Liver (tissue), 9 donors: Measurements from ENCODE around the gene NSFL1C. TPM values are rescaled to one million over a fixed set of nuclear protein-coding genes. Genes with fewer than 3 reads are reported as not detected.
A peak's percentile ranks its signal among the peaks of the same experiment; 100 is the strongest.

ENCODE experiments used
- DNase-seq: peaks from one replicate; pipeline ENCODE4 v3.0.0-alpha.2; 2017; ENCODE audit warnings: low spot score
- H3K27ac ChIP-seq, 2 donors: one replicate each; pipeline ENCODE4 v1.7.0; 2013; ENCODE audit warnings: inconsistent platforms in 2 of 2, low read length in 2 of 2, control low read depth in 1 of 2, low read depth in 1 of 2, mild to moderate bottlenecking in 1 of 2
- H3K27me3 ChIP-seq, 4 donors: one replicate each; pipeline versions ENCODE4 v1.6.1 to v1.7.0; 2013; ENCODE audit warnings: low read length in 3 of 4, inconsistent platforms in 1 of 4, mild to moderate bottlenecking in 1 of 4, moderate library complexity in 1 of 4; ENCODE audit not compliant: control insufficient read depth in 4 of 4, insufficient read depth in 4 of 4
- H3K36me3 ChIP-seq, 4 donors: one replicate each; pipeline versions ENCODE4 v1.6.1 to v1.7.0; 2013; ENCODE audit warnings: low read length in 3 of 4, mild to moderate bottlenecking in 3 of 4, low read depth in 1 of 4, moderate library complexity in 1 of 4; ENCODE audit not compliant: control insufficient read depth in 4 of 4, insufficient read depth in 3 of 4
- H3K4me1 ChIP-seq, 4 donors: one replicate each; pipeline versions ENCODE4 v1.6.1 to v1.7.0; 2013; ENCODE audit warnings: low read length in 3 of 4, mild to moderate bottlenecking in 3 of 4, moderate library complexity in 1 of 4; ENCODE audit not compliant: control insufficient read depth in 4 of 4, insufficient read depth in 4 of 4
- H3K4me3 ChIP-seq, 3 donors: one replicate each; pipeline versions ENCODE4 v1.6.1 to v1.7.0; 2013; ENCODE audit warnings: low read length in 3 of 3, control low read depth in 1 of 3, low read depth in 1 of 3, mild to moderate bottlenecking in 1 of 3
- H3K9ac ChIP-seq, 2 donors: one replicate each; pipeline ENCODE4 v1.7.0; 2013; ENCODE audit warnings: low read length in 2 of 2, mild to moderate bottlenecking in 2 of 2, moderate library complexity in 2 of 2, control low read depth in 1 of 2, low read depth in 1 of 2
- H3K9me3 ChIP-seq, 4 donors: one replicate each; pipeline versions ENCODE4 v1.6.1 to v1.7.0; 2013; ENCODE audit warnings: low read length in 3 of 4; ENCODE audit not compliant: control insufficient read depth in 4 of 4
- EGR1 ChIP-seq, 2 donors: IDR thresholded peaks; 2 replicates each; pipeline ENCODE4 v1.6.1; 2016 to 2018; ENCODE audit warnings: antibody characterized with exemption in 2 of 2, low read depth in 2 of 2
- FOXA1 ChIP-seq: IDR thresholded peaks from 2 replicates; pipeline ENCODE4 v1.6.1; 2016; ENCODE audit warnings: antibody characterized with exemption
- FOXA2 ChIP-seq: IDR thresholded peaks from 2 replicates; pipeline ENCODE4 v1.6.1; 2016; ENCODE audit warnings: antibody characterized with exemption
- GABPA ChIP-seq, 2 donors: IDR thresholded peaks in 1 of 2; conservative IDR thresholded peaks in 1 of 2; 2 replicates each; pipeline ENCODE4 v1.6.1; 2016; ENCODE audit warnings: antibody characterized with exemption in 2 of 2, mild to moderate bottlenecking in 1 of 2, moderate library complexity in 1 of 2
- HNF4A ChIP-seq, 2 donors: conservative IDR thresholded peaks; 2 replicates each; pipeline ENCODE4 v1.6.1; 2016; ENCODE audit warnings: antibody characterized with exemption in 2 of 2, mild to moderate bottlenecking in 2 of 2
- HNF4G ChIP-seq: IDR thresholded peaks from 2 replicates; pipeline ENCODE4 v1.6.1; 2016; ENCODE audit warnings: antibody characterized with exemption
- JUND ChIP-seq, 2 donors: IDR thresholded peaks; 2 replicates each; pipeline ENCODE4 v1.6.1; 2016; ENCODE audit warnings: antibody characterized with exemption in 2 of 2
- MAX ChIP-seq: IDR thresholded peaks from 2 replicates; pipeline ENCODE4 v1.6.1; 2016; ENCODE audit warnings: antibody characterized with exemption
- NR2F2 ChIP-seq: IDR thresholded peaks from 2 replicates; pipeline ENCODE4 v1.6.1; 2016; ENCODE audit warnings: antibody characterized with exemption
- RAD21 ChIP-seq, 2 donors: IDR thresholded peaks; 2 replicates each; pipeline ENCODE4 v1.6.1; 2016; ENCODE audit warnings: antibody characterized with exemption in 2 of 2, mild to moderate bottlenecking in 2 of 2
- RXRA ChIP-seq, 2 donors: IDR thresholded peaks; 2 replicates each; pipeline ENCODE4 v1.6.1; 2017 to 2018; ENCODE audit warnings: antibody characterized with exemption in 2 of 2, mild to moderate bottlenecking in 1 of 2
- SP1 ChIP-seq: IDR thresholded peaks from 2 replicates; pipeline ENCODE4 v1.6.1; 2018; ENCODE audit warnings: antibody characterized with exemption, mild to moderate bottlenecking
- TAF1 ChIP-seq: conservative IDR thresholded peaks from 2 replicates; pipeline ENCODE4 v1.6.1; 2016; ENCODE audit warnings: antibody characterized with exemption, mild to moderate bottlenecking
- YY1 ChIP-seq: IDR thresholded peaks from 2 replicates; pipeline ENCODE4 v1.6.1; 2016; ENCODE audit warnings: antibody characterized with exemption, mild to moderate bottlenecking
- WGBS: extraction: QIAGEN DNeasy Blood & Tissue Kit; methylation state at CpG from one replicate; pipeline ENCODE4 v1.1.7; 2013; 5-methylcytosine and 5-hydroxymethylcytosine counted together
- polyA plus RNA-seq, 2 donors: library from polyadenylated mRNA; stranded (reverse) in 1 of 2; unstranded in 1 of 2; fragments of 200-250 nt in 1 of 2; fragments of >200 nt in 1 of 2; fragmentation: Nextera tagmentation in 1 of 2; extraction: Ambion mirVana in 1 of 2; gene quantifications; one replicate each; pipeline versions ENCODE4 v1.2.1 to v1.2.3, GENCODE V29; 2013 to 2015
- total RNA-seq, 2 donors: library from RNA; depleted of rRNA; stranded (reverse); fragments of >200 nt; gene quantifications; one replicate each; pipeline ENCODE4 v1.2.3, GENCODE V29; 2014
- TF ChIP-seq, protein P1 (sequence below): IDR thresholded peaks from 2 replicates; pipeline ENCODE4 v1.6.1; 2016; ENCODE audit warnings: antibody characterized with exemption
- TF ChIP-seq, protein P2 (sequence below): fragments of 150-350 bp; IDR thresholded peaks from 2 replicates; pipeline ENCODE4 v1.5.1; 2017; ENCODE audit warnings: improper control_type of control experiment, low read depth, low read length; ENCODE audit not compliant: missing input control
- TF ChIP-seq, protein P3 (sequence below): IDR thresholded peaks from 2 replicates; pipeline ENCODE4 v1.6.1; 2016; ENCODE audit warnings: antibody characterized with exemption, mild to moderate bottlenecking
- TF ChIP-seq, protein P4 (sequence below): IDR thresholded peaks from 2 replicates; pipeline ENCODE4 v1.6.1; 2016; ENCODE audit warnings: antibody characterized with exemption
- donor health status: healthy.
- donor health status: healthy.
- donor health status: healthy.
- donor health status: healthy.
- donor health status: healthy.

NSFL1C gene
- 10 to 100 TPM; 13.7 to 32.5 TPM for total RNA-seq
- 10 to 100 TPM; 36.9 to 49.0 TPM for polyA plus RNA-seq

GRCh38 chr20:1466211-1467081 is at the start of gene NSFL1C:
Gene NSFL1C, minus strand, starts transcription at chr20:1466849. Its CDS starts 25 bp downstream, at chr20:1466824.
- Histone ChIP-seq H3K27me3 (no peaks in the 10 kb centered on the region), H3K27ac (peak within 1 kb of the TSS; percentile 79 to 81), H3K4me3 (peak within 1 kb of the TSS; percentile 74 to 94 (median 93)), H3K9me3 (no peaks in the 10 kb centered on the region), H3K4me1 (peaks cover 8 to 38% (median 30%) of the 10 kb centered on the region in 4 donors), H3K9ac (peak within 1 kb of the TSS; percentile 16 to 64), H3K36me3 (peaks cover 3 to 6% (median 4%) of the 10 kb centered on the region in 4 donors)
- DNase-seq: peak; percentile 98
- TF ChIP-seq YY1 (peak; percentile 92), MAX (no peak), TAF1 (no peak), JUND (IDR thresholded peaks at IDR 0.05) (no peak), FOXA1 (no peak), RAD21 (IDR thresholded peaks at IDR 0.05) (peak; percentile 47 to 72), FOXA2 (no peak), HNF4A (conservative IDR thresholded peaks at IDR 0.05) (no peak), SP1 (no peak), HNF4G (no peak), RXRA (IDR thresholded peaks at IDR 0.05) (no peak), NR2F2 (no peak), GABPA (IDR thresholded peaks at IDR 0.05 in 1 of 2, conservative IDR thresholded peaks at IDR 0.05 in 1 of 2) (peak in 1 of 2 donors; percentile 78), EGR1 (IDR thresholded peaks at IDR 0.05; ENCODE audit: low read depth in 2 of 2) (peak in 1 of 2 donors; percentile 12)
- TF ChIP-seq, protein P1, sequence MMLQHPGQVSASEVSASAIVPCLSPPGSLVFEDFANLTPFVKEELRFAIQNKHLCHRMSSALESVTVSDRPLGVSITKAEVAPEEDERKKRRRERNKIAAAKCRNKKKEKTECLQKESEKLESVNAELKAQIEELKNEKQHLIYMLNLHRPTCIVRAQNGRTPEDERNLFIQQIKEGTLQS: no peak
- TF ChIP-seq, protein P2, sequence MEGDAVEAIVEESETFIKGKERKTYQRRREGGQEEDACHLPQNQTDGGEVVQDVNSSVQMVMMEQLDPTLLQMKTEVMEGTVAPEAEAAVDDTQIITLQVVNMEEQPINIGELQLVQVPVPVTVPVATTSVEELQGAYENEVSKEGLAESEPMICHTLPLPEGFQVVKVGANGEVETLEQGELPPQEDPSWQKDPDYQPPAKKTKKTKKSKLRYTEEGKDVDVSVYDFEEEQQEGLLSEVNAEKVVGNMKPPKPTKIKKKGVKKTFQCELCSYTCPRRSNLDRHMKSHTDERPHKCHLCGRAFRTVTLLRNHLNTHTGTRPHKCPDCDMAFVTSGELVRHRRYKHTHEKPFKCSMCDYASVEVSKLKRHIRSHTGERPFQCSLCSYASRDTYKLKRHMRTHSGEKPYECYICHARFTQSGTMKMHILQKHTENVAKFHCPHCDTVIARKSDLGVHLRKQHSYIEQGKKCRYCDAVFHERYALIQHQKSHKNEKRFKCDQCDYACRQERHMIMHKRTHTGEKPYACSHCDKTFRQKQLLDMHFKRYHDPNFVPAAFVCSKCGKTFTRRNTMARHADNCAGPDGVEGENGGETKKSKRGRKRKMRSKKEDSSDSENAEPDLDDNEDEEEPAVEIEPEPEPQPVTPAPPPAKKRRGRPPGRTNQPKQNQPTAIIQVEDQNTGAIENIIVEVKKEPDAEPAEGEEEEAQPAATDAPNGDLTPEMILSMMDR: peak; percentile 91
- TF ChIP-seq, protein P3, sequence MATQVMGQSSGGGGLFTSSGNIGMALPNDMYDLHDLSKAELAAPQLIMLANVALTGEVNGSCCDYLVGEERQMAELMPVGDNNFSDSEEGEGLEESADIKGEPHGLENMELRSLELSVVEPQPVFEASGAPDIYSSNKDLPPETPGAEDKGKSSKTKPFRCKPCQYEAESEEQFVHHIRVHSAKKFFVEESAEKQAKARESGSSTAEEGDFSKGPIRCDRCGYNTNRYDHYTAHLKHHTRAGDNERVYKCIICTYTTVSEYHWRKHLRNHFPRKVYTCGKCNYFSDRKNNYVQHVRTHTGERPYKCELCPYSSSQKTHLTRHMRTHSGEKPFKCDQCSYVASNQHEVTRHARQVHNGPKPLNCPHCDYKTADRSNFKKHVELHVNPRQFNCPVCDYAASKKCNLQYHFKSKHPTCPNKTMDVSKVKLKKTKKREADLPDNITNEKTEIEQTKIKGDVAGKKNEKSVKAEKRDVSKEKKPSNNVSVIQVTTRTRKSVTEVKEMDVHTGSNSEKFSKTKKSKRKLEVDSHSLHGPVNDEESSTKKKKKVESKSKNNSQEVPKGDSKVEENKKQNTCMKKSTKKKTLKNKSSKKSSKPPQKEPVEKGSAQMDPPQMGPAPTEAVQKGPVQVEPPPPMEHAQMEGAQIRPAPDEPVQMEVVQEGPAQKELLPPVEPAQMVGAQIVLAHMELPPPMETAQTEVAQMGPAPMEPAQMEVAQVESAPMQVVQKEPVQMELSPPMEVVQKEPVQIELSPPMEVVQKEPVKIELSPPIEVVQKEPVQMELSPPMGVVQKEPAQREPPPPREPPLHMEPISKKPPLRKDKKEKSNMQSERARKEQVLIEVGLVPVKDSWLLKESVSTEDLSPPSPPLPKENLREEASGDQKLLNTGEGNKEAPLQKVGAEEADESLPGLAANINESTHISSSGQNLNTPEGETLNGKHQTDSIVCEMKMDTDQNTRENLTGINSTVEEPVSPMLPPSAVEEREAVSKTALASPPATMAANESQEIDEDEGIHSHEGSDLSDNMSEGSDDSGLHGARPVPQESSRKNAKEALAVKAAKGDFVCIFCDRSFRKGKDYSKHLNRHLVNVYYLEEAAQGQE: no peak
- TF ChIP-seq, protein P4, sequence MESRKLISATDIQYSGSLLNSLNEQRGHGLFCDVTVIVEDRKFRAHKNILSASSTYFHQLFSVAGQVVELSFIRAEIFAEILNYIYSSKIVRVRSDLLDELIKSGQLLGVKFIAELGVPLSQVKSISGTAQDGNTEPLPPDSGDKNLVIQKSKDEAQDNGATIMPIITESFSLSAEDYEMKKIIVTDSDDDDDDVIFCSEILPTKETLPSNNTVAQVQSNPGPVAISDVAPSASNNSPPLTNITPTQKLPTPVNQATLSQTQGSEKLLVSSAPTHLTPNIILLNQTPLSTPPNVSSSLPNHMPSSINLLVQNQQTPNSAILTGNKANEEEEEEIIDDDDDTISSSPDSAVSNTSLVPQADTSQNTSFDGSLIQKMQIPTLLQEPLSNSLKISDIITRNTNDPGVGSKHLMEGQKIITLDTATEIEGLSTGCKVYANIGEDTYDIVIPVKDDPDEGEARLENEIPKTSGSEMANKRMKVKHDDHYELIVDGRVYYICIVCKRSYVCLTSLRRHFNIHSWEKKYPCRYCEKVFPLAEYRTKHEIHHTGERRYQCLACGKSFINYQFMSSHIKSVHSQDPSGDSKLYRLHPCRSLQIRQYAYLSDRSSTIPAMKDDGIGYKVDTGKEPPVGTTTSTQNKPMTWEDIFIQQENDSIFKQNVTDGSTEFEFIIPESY: no peak
- under 1% methylated on average over 104 of the region's 104 CpGs for WGBS
